Measurements from ENCODE around the gene ACOT7. TPM values are rescaled to one million over a fixed set of nuclear protein-coding genes. Genes with fewer than 3 reads are reported as not detected.
A peak's percentile ranks its signal among the peaks of the same experiment; 100 is the strongest.

The ACOT7 gene
- total RNA-seq, 6 donors from 2014 or later = 8.2 to 33.4 (median 26.5) TPM

- no peak overlapping the region for H3K4me3 ChIP-seq
- 90% methylated on average over 12 of the region's 12 CpGs for WGBS, 2 donors
- H3K27ac ChIP-seq = no peak overlapping the region
- ATAC-seq (ENCODE audit: low FRiP score in 2 of 2) = no peak
- no peak for DNase-seq
- H3K27me3 ChIP-seq = no peaks in the 10 kb centered on the region
- TF ChIP-seq POLR2A (IDR thresholded peaks at IDR 0.05) = no peak
- TF ChIP-seq POLR2AphosphoS5 (IDR thresholded peaks at IDR 0.05) = no peak
- no peak for TF ChIP-seq CTCF (IDR thresholded peaks at IDR 0.05)
- TF ChIP-seq EP300 (IDR thresholded peaks at IDR 0.05) = no peak
- H3K36me3 ChIP-seq = no peaks in the 10 kb centered on the region
- no peaks in the 10 kb centered on the region for H3K9me3 ChIP-seq
- peaks cover 0 to 8% (median 0%) of the 10 kb centered on the region in 4 donors for H3K4me1 ChIP-seq
Observed at GRCh38 chr1:6267686-6268322, 125.8 kb downstream of the ACOT7 start.

- ATAC-seq (ENCODE audit: low FRiP score in 2 of 2) (no peak), DNase-seq (peak in 1 of 2 donors; percentile 70)
- 79 to 85% methylated on average over 11 of the region's 11 CpGs for WGBS, 2 donors
Observed at GRCh38 chr1:6266641-6267040, 126.9 kb downstream of the ACOT7 start.

DNA sequence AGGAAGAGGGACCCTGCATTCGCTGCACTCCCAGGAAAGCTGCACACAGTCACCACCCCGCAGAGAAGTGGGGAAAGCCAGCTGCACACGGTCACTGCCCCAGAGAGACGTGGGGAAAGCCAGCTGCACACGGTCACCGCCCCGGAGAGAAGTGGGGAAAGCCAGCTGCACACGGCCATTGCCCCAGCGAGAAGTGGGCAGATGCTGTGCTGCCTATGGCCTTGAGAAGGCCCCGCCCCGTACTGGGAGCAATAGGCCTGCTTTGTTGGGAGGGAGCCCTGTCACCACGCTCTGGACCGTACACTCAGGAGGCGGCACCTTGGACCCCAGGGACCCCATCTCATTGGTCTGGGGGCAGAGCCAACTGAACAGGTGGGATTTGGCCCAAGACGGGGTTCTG, 128.4 kb downstream of the ACOT7 start:
- Histone ChIP-seq H3K27me3 (peaks cover 0 to 9% (median 3%) of the 10 kb centered on the region in 4 donors), H3K36me3 (no peaks in the 10 kb centered on the region), H3K9me3 (no peaks in the 10 kb centered on the region), H3K4me1 (peaks cover 13 to 17% (median 15%) of the 10 kb centered on the region in 4 donors), H3K4me3 (no peak overlapping the region), H3K27ac (no peak overlapping the region)
- ATAC-seq (ENCODE audit: low FRiP score in 2 of 2) (no peak), DNase-seq (no peak)
- TF ChIP-seq CTCF (IDR thresholded peaks at IDR 0.05) (no peak), EP300 (IDR thresholded peaks at IDR 0.05) (no peak), POLR2A (IDR thresholded peaks at IDR 0.05) (no peak), POLR2AphosphoS5 (IDR thresholded peaks at IDR 0.05) (no peak)
- WGBS, 2 donors = 88 to 100% methylated on average over 4 to 14 of the region's 15 CpGs

More at GRCh38 chr1:6266641-6267040, 126.9 kb downstream of the ACOT7 start:
- Histone ChIP-seq H3K27me3 (peaks cover 0 to 3% (median 0%) of the 10 kb centered on the region in 4 donors), H3K36me3 (no peaks in the 10 kb centered on the region), H3K4me3 (no peak overlapping the region), H3K4me1 (peaks cover 2 to 11% (median 3%) of the 10 kb centered on the region in 4 donors), H3K27ac (no peak overlapping the region), H3K9me3 (no peaks in the 10 kb centered on the region)
- no peak for TF ChIP-seq EP300 (IDR thresholded peaks at IDR 0.05)

- TF ChIP-seq POLR2AphosphoS5 (IDR thresholded peaks at IDR 0.05) (no peak), POLR2A (IDR thresholded peaks at IDR 0.05) (no peak), EP300 (IDR thresholded peaks at IDR 0.05) (no peak), CTCF (IDR thresholded peaks at IDR 0.05) (no peak)
- Histone ChIP-seq H3K27me3 (peaks cover 0 to 9% (median 5%) of the 10 kb centered on the region in 4 donors), H3K27ac (peak overlapping the region in 2 of 4 donors; percentile 8 to 56), H3K4me3 (no peak overlapping the region), H3K4me1 (peaks cover 22 to 28% (median 25%) of the 10 kb centered on the region in 4 donors), H3K36me3 (no peaks in the 10 kb centered on the region), H3K9me3 (no peaks in the 10 kb centered on the region)
- ATAC-seq (ENCODE audit: low FRiP score in 2 of 2) (no peak), DNase-seq (no peak)
- WGBS, 2 donors = 73 to 78% methylated on average over 7 of the region's 7 CpGs
Observed at GRCh38 chr1:6263716-6264115, 129.9 kb downstream of the ACOT7 start.

DNA sequence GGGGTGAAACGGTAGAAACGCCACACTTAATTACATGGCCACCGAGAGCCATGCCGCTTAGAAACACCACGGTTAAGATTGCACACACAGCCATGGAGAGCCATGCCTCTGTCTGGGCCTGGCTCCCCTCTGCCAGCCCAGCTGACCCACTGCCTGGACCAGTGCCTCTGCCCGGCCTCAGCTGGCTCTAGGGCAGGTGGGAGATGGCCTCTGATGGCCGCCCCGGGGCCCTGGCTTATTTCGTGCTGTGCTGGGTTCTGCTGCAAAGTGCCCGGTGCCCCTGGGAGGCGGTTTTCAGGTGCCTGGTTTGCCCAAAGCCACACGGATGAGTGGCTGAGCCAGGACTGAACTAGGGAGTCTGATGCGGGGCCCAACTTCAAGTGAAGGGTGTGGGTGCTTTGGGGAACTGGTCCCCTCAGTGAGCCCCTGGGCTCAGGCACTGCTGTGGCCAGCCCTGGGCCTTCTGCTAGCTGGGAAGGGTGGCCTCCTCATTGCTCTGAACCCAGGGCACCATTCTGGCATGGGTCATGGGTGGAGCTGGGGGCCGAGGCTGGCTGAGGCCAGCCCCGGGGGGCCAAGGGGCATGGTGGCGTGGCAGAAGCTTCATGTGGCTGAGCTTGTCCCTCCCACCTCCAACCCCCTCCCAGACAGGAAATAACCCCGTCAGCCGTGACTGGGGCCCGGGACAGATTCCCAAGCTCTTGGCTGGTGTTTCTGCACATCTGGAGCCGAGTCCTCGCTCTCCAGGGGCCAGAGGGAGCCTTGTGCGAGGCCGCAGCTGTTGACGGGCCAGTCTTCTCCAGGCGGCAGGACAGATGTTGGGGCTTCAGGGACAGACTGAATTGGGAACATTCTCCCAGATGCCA, 130.8 kb downstream of the ACOT7 start:
- no peak for TF ChIP-seq EP300 (IDR thresholded peaks at IDR 0.05)
- TF ChIP-seq POLR2AphosphoS5 (IDR thresholded peaks at IDR 0.05) = peak in 1 of 2 donors; percentile 25
- 79% methylated on average over 22 of the region's 25 CpGs; no CpG with 5 or more reads in 1 of the 2 donors for WGBS, 2 donors
- Histone ChIP-seq H3K27me3 (peaks cover 0 to 9% (median 5%) of the 10 kb centered on the region in 4 donors), H3K9me3 (no peaks in the 10 kb centered on the region), H3K36me3 (no peaks in the 10 kb centered on the region), H3K4me3 (no peak overlapping the region), H3K4me1 (peaks cover 22 to 28% (median 25%) of the 10 kb centered on the region in 4 donors), H3K27ac (peak overlapping the region; percentile 3 to 82 (median 68))
- DNase-seq (peak in 1 of 2 donors; percentile 72), ATAC-seq (ENCODE audit: low FRiP score in 2 of 2) (peak in 1 of 2 donors; percentile 28)
